Erythroblast (primary cell): ENCODE data around the gene GJC1.

ENCODE experiments used
- GATA1 ChIP-seq: IDR thresholded peaks from 2 replicates; pipeline ENCODE4 v1.6.1; 2011; ENCODE audit warnings: low read depth, mild to moderate bottlenecking, control low read depth, low read length, moderate library complexity
- POLR2A ChIP-seq: IDR thresholded peaks from 2 replicates; pipeline ENCODE4 v1.6.1; 2011; ENCODE audit warnings: mild to moderate bottlenecking, low read length

GRCh38 chr17:44769647-44770084, 60.4 kb downstream of the GJC1 start:
- TF ChIP-seq POLR2A, result no peak
- TF ChIP-seq GATA1, result no peak
